HCT116 (cell line): ENCODE data around the gene PRDM7. TPM values are rescaled to one million over a fixed set of nuclear protein-coding genes. Genes with fewer than 3 reads are reported as not detected.

Source experiments
- ATAC-seq: fragments of 200-7000 bp; cut with Tn5 transposase; 2 replicates; pipeline ENCODE4 v1.9.1; 2020; ENCODE audit warnings: mild to moderate bottlenecking, moderate library complexity
- BruUV-seq: library from RNA; stranded (reverse); fragments of 400-500 nt; replicated peaks from 2 replicates; lab custom pipeline; 2021; lab: Mats Ljungman, UMichigan
- CTCF ChIA-PET: fragments of 300-600 bp; sonication (Branson Sonifier 250); formaldehyde crosslinking; loops from one replicate; lab custom pipeline; 2021; ENCODE audit warnings: antibody characterized with exemption; lab: Charles Lee
- POLR2A ChIA-PET: fragments of 300-600, 350-600 bp; sonication (Branson Sonifier 250); formaldehyde crosslinking; loops from one replicate; lab custom pipeline; 2021; ENCODE audit warnings: antibody characterized with exemption; lab: Charles Lee
- RAD21 ChIA-PET, 2 experiments: fragments of 300-600 bp; sonication (Branson Sonifier 250); formaldehyde crosslinking; loops; one replicate each; lab custom pipeline; 2023; ENCODE audit warnings: low total read pairs in 2 of 2; ENCODE audit not compliant: uncharacterized antibody in 2 of 2, unreplicated experiment in 2 of 2, low non-redundant PET in 1 of 2; lab: Charles Lee
- DNase-seq: peaks from one replicate; pipeline ENCODE4 v3.0.0-alpha.2; 2010; ENCODE audit warnings: low read depth, low spot score
- H2AFZ ChIP-seq: fragments of 200-600 bp; shearing (Covaris generic), sonication (generic); 2 replicates; pipeline ENCODE4 v1.6.1; 2017; ENCODE audit warnings: low read depth, mixed run types, mixed read lengths, antibody characterized with exemption, low read length; ENCODE audit not compliant: poor library complexity, severe bottlenecking
- H3K27ac ChIP-seq: 2 replicates; pipeline ENCODE4 v1.5.1; 2012; ENCODE audit warnings: low read depth, low read length
- H3K27me3 ChIP-seq: fragments of 200-600 bp; sonication (generic); 2 replicates; pipeline ENCODE4 v1.6.1; 2016; ENCODE audit warnings: mixed run types, low read length, mixed read lengths; ENCODE audit not compliant: insufficient read depth
- H3K36me3 ChIP-seq, 2 experiments: fragments of 200-500 bp in 1 of 2; fragments of 200-600 bp in 1 of 2; sonication (Bioruptor generic) in 1 of 2; sonication (generic) in 1 of 2; 2 replicates each; pipeline versions ENCODE4 v1.5.1 to v1.6.1; 2014 to 2016; ENCODE audit warnings: low read length in 2 of 2, inconsistent platforms in 1 of 2, mixed read lengths in 1 of 2, mixed run types in 1 of 2; ENCODE audit not compliant: insufficient read depth in 2 of 2, control insufficient read depth in 1 of 2
- H3K4me1 ChIP-seq, 2 experiments: fragments of 200-600 bp in 1 of 2; sonication (generic) in 1 of 2; 2 replicates each; pipeline versions ENCODE4 v1.5.1 to v1.6.1; 2012 to 2017; ENCODE audit warnings: low read length in 2 of 2, inconsistent platforms in 1 of 2, mild to moderate bottlenecking in 1 of 2, mixed read lengths in 1 of 2, mixed run types in 1 of 2, moderate library complexity in 1 of 2; ENCODE audit not compliant: insufficient read depth in 2 of 2, control insufficient read depth in 1 of 2
- H3K4me2 ChIP-seq: fragments of 200-600 bp; sonication (generic); 2 replicates; pipeline ENCODE4 v1.6.1; 2017; ENCODE audit warnings: mixed run types, low read length, mixed read lengths
- H3K4me3 ChIP-seq, 2 experiments: fragments of 200-600 bp in 1 of 2; sonication (generic) in 1 of 2; replicated peaks in 1 of 2; 2 replicates each; pipeline ENCODE4 v1.5.1; 2011 to 2016; ENCODE audit warnings: low read length in 2 of 2, control low read depth in 1 of 2, low read depth in 1 of 2, mild to moderate bottlenecking in 1 of 2, mixed read lengths in 1 of 2, mixed run types in 1 of 2
- H3K79me2 ChIP-seq: fragments of 200-600 bp; sonication (generic); 2 replicates; pipeline ENCODE4 v1.6.1; 2017; ENCODE audit warnings: mild to moderate bottlenecking, mixed run types, low read length, moderate library complexity, mixed read lengths; ENCODE audit not compliant: insufficient read depth
- H3K9ac ChIP-seq: fragments of 200-600 bp; sonication (generic); 2 replicates; pipeline ENCODE4 v1.6.1; 2016; ENCODE audit warnings: low read length, mixed read lengths
- H3K9me2 ChIP-seq: fragments of 200-600 bp; sonication (generic), shearing (Covaris generic); 2 replicates; pipeline ENCODE4 v1.6.1; 2017; ENCODE audit warnings: mixed run types, mild to moderate bottlenecking, moderate library complexity; ENCODE audit not compliant: insufficient read depth
- H3K9me3 ChIP-seq, 2 experiments: fragments of 200-500 bp in 1 of 2; fragments of 200-600 bp in 1 of 2; sonication (Bioruptor generic) in 1 of 2; sonication (generic) in 1 of 2; 2 replicates each; pipeline ENCODE4 v1.6.1; 2014 to 2017; ENCODE audit warnings: low read length in 2 of 2, mixed read lengths in 2 of 2, inconsistent platforms in 1 of 2, low read depth in 1 of 2, mild to moderate bottlenecking in 1 of 2, mixed run types in 1 of 2, moderate library complexity in 1 of 2; ENCODE audit not compliant: control insufficient read depth in 1 of 2, insufficient read depth in 1 of 2
- H4K20me1 ChIP-seq: fragments of 200-600 bp; sonication (generic), shearing (Covaris generic); 2 replicates; pipeline ENCODE4 v1.6.1; 2017; ENCODE audit warnings: mixed run types, mild to moderate bottlenecking, moderate library complexity; ENCODE audit not compliant: insufficient read depth
- CBX3 ChIP-seq: IDR thresholded peaks from 2 replicates; pipeline ENCODE4 v1.6.1; 2012; ENCODE audit warnings: low read depth
- CEBPB ChIP-seq: IDR thresholded peaks from 2 replicates; pipeline ENCODE4 v1.6.1; 2012; ENCODE audit warnings: low read depth
- EGR1 ChIP-seq: IDR thresholded peaks from 2 replicates; pipeline ENCODE4 v1.6.1; 2012; ENCODE audit warnings: low read depth
- EZH2phosphoT487 ChIP-seq: fragments of 200-600 bp; IDR thresholded peaks from 2 replicates; pipeline ENCODE4 v1.6.1; 2018; ENCODE audit warnings: antibody characterized with exemption, borderline replicate concordance
- FOSL1 ChIP-seq: IDR thresholded peaks from 2 replicates; pipeline ENCODE4 v1.6.1; 2012; ENCODE audit warnings: low read depth
- POLR2A ChIP-seq: IDR thresholded peaks from 2 replicates; pipeline ENCODE4 v1.7.0; 2011; ENCODE audit warnings: borderline replicate concordance; ENCODE audit not compliant: insufficient read depth, insufficient read length; ENCODE audit errors: extremely low read depth
- POLR2AphosphoS5 ChIP-seq: IDR thresholded peaks from 2 replicates; pipeline ENCODE4 v1.6.1; 2011; ENCODE audit warnings: mild to moderate bottlenecking, low read depth, low read length, moderate library complexity
- RAD21 ChIP-seq: IDR thresholded peaks from 2 replicates; pipeline ENCODE4 v1.6.1; 2012; ENCODE audit warnings: low read depth, mild to moderate bottlenecking
- SRF ChIP-seq: IDR thresholded peaks from 2 replicates; pipeline ENCODE4 v1.6.1; 2012; ENCODE audit warnings: low read depth
- TCF7L2 ChIP-seq: IDR thresholded peaks from 2 replicates; pipeline ENCODE4 v1.7.0; 2011; ENCODE audit warnings: borderline replicate concordance, inconsistent platforms; ENCODE audit not compliant: insufficient read depth, insufficient read length; ENCODE audit errors: extremely low read depth
- YY1 ChIP-seq: IDR thresholded peaks from 2 replicates; pipeline ENCODE4 v1.6.1; 2011; ENCODE audit warnings: low read length, low read depth, moderate library complexity, mild to moderate bottlenecking; ENCODE audit not compliant: insufficient replicate concordance; ENCODE audit errors: extremely low read depth
- ZFX ChIP-seq: fragments of 450-650 bp; IDR thresholded peaks from 2 replicates; pipeline ENCODE4 v1.6.1; 2017
- ZNF274 ChIP-seq: fragments of 200-500 bp; sonication (Bioruptor generic); IDR thresholded peaks from 2 replicates; pipeline ENCODE4 v1.6.1; 2014; ENCODE audit warnings: mild to moderate bottlenecking, low read depth, low read length, inconsistent platforms
- intact Hi-C: fragments of 100-400 bp; cut with micrococcal nuclease; formaldehyde crosslinking; loops from 2 replicates; pipeline ENCODE4 v1.10.0; 2022
- total RNA-seq: library from RNA; stranded (reverse); gene quantifications from one replicate; pipeline ENCODE4 v1.2.1, GENCODE V29; 2021; ENCODE audit not compliant: unreplicated experiment
- TF ChIP-seq, protein P1 (sequence below), 3 experiments: fragments of 200-600 bp in 1 of 3; sonication (generic) in 1 of 3; IDR thresholded peaks in 2 of 3; conservative IDR thresholded peaks in 1 of 3; 2 replicates each; pipeline ENCODE4 v1.5.1; 2012 to 2017; ENCODE audit warnings: low read depth in 2 of 3, low read length in 2 of 3, antibody characterized with exemption in 1 of 3, borderline replicate concordance in 1 of 3, control low read depth in 1 of 3, mild to moderate bottlenecking in 1 of 3, mixed read lengths in 1 of 3, mixed run types in 1 of 3, moderate library complexity in 1 of 3; ENCODE audit not compliant: insufficient read depth in 1 of 3
- TF ChIP-seq, protein P2 (sequence below): IDR thresholded peaks from 2 replicates; pipeline ENCODE4 v1.6.1; 2012
- TF ChIP-seq, protein P3 (sequence below): IDR thresholded peaks from 2 replicates; pipeline ENCODE4 v1.6.1; 2012

Gene PRDM7
- total RNA-seq, 1 experiment from 2014 or later: 0.07 TPM

DNA sequence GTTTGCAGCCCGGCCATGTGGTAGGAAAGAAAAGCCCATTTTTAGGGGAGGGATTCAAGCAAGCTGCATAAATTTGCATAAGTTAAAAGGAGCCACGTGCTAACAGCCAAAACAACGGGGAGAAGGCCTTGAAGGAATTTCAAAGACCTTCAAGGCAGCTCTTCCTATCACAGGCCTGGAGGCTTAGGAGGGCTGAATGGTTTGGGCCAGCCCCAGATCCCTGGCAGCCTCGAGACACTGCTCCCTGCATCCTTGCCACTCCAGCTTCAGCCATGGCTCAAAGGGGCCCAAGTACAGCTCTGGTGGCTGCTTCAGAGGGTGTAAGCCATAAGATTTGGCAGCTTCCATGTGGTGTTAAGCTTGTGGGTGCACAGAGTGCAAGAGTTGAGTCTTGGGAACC lies 22.6 kb downstream of the PRDM7 start:
- H3K9me3 ChIP-seq: peaks cover 11 to 28% of the 10 kb centered on the region in 2 experiments; a peak in 2 of 4 replicates
- H3K9ac ChIP-seq: no peak overlapping the region
- H3K4me3 ChIP-seq: no peak overlapping the region
- no peaks in the 10 kb centered on the region for H3K36me3 ChIP-seq
- H3K27me3 ChIP-seq: no peaks in the 10 kb centered on the region
- no peak for TF ChIP-seq POLR2AphosphoS5
- TF ChIP-seq, protein P1, sequence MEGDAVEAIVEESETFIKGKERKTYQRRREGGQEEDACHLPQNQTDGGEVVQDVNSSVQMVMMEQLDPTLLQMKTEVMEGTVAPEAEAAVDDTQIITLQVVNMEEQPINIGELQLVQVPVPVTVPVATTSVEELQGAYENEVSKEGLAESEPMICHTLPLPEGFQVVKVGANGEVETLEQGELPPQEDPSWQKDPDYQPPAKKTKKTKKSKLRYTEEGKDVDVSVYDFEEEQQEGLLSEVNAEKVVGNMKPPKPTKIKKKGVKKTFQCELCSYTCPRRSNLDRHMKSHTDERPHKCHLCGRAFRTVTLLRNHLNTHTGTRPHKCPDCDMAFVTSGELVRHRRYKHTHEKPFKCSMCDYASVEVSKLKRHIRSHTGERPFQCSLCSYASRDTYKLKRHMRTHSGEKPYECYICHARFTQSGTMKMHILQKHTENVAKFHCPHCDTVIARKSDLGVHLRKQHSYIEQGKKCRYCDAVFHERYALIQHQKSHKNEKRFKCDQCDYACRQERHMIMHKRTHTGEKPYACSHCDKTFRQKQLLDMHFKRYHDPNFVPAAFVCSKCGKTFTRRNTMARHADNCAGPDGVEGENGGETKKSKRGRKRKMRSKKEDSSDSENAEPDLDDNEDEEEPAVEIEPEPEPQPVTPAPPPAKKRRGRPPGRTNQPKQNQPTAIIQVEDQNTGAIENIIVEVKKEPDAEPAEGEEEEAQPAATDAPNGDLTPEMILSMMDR (IDR thresholded peaks at IDR 0.05 in 2 of 3, conservative IDR thresholded peaks at IDR 0.05 in 1 of 3; ENCODE audit: borderline replicate concordance in 1 of 3, insufficient read depth in 1 of 3, low read depth in 2 of 3, low read length in 2 of 3): no peak
- peak; percentile 70; the same call in 1 of the 2 replicates for TF ChIP-seq CBX3
- no peak for TF ChIP-seq RAD21
- no peak for TF ChIP-seq CEBPB
- TF ChIP-seq EGR1: no peak
- no peak for TF ChIP-seq YY1
- H3K27ac ChIP-seq: no peak overlapping the region
- ChIA-PET RAD21 (no interaction called here), POLR2A (no interaction called here), CTCF (no interaction called here)
- no peaks in the 10 kb centered on the region for H4K20me1 ChIP-seq
- no peak overlapping the region for H3K4me2 ChIP-seq
- DNase-seq (no peak), ATAC-seq (no peak)
- H2AFZ ChIP-seq: no peak overlapping the region
- intact Hi-C loops: no loop called here
- H3K79me2 ChIP-seq: no peaks in the 10 kb centered on the region
- H3K9me2 ChIP-seq: no peaks in the 10 kb centered on the region
- H3K4me1 ChIP-seq: peaks cover 0 to 16% of the 10 kb centered on the region in 2 experiments; a peak in 2 of 4 replicates
- BruUV-seq: no TSS peak

DNA sequence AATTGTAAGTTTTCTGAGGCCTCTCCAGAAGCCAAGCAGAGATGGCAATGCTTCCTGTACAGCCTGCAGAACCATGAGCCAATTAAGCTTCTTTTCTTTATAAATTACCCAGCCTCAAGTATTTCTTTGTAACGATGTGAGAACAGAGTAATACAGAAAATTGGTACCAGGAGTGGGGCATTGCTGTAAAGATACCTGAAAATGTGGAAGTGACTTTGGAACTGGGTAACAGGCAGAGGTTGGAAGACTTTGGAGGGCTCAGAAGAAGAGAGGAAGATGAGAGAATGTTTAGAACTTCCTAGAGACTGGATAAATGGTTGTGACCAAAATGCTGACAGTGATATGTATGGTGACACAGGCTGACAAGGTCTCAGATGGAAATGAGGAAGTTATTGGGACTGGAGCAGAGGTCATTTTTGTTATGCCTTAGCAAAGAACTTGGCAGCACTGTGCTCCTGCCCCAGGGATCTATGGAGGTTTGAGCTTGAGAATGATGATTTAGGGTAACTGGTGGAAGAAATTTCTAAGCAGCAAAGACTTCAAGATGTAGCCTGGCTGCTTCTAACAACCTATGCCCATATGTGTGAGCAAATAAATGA lies 23.1 kb downstream of the PRDM7 start:
- H3K4me1 ChIP-seq: peaks cover 0 to 16% of the 10 kb centered on the region in 2 experiments; a peak in 2 of 4 replicates
- H3K4me2 ChIP-seq: no peak overlapping the region
- H4K20me1 ChIP-seq: no peaks in the 10 kb centered on the region
- POLR2A ChIA-PET: no interaction called here
- RAD21 ChIA-PET: no interaction called here
- H3K27ac ChIP-seq: no peak overlapping the region
- ATAC-seq (no peak), DNase-seq (no peak)
- H3K4me3 ChIP-seq: no peak overlapping the region
- no peak overlapping the region for H3K9ac ChIP-seq
- no peak overlapping the region for H2AFZ ChIP-seq
- H3K9me3 ChIP-seq: peaks cover 11 to 28% of the 10 kb centered on the region in 2 experiments; a peak in 2 of 4 replicates
- intact Hi-C loops: no loop called here
- no peaks in the 10 kb centered on the region for H3K79me2 ChIP-seq
- H3K9me2 ChIP-seq: no peaks in the 10 kb centered on the region
- no peaks in the 10 kb centered on the region for H3K27me3 ChIP-seq
- BruUV-seq: no TSS peak
- H3K36me3 ChIP-seq: no peaks in the 10 kb centered on the region
- CTCF ChIA-PET: no interaction called here
- TF ChIP-seq ZNF274: no peak
- TF ChIP-seq RAD21: no peak
- TF ChIP-seq ZFX: no peak
- TF ChIP-seq SRF: no peak
- TF ChIP-seq, protein P2, sequence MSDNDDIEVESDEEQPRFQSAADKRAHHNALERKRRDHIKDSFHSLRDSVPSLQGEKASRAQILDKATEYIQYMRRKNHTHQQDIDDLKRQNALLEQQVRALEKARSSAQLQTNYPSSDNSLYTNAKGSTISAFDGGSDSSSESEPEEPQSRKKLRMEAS: no peak
- no peak for TF ChIP-seq FOSL1
- no peak for TF ChIP-seq EGR1
- TF ChIP-seq POLR2A: no peak
- TF ChIP-seq TCF7L2: no peak
- TF ChIP-seq, protein P3, sequence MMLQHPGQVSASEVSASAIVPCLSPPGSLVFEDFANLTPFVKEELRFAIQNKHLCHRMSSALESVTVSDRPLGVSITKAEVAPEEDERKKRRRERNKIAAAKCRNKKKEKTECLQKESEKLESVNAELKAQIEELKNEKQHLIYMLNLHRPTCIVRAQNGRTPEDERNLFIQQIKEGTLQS: no peak
- TF ChIP-seq YY1: no peak
- TF ChIP-seq POLR2AphosphoS5: no peak
- TF ChIP-seq EZH2phosphoT487: no peak
